DND-41 (cell line): ENCODE data around the gene LCN2.

Source experiments
- ATAC-seq: fragments of 200-7000 bp; cut with Tn5 transposase; 3 replicates; pipeline ENCODE4 v1.9.1; 2021; ENCODE audit warnings: low read depth; ENCODE audit not compliant: insufficient read depth
- DNase-seq: peaks from one replicate; pipeline ENCODE4 v3.0.0-alpha.2; 2020
- H2AFZ ChIP-seq: 2 replicates; pipeline ENCODE4 v1.6.0; 2012; ENCODE audit warnings: low read depth, low read length
- H3K27ac ChIP-seq: 2 replicates; pipeline ENCODE4 v1.5.1; 2012; ENCODE audit warnings: low read length, inconsistent platforms
- H3K27me3 ChIP-seq: fragments of 200-600 bp; sonication (generic); 2 replicates; pipeline ENCODE4 v1.6.0; 2012; ENCODE audit warnings: low read length, mild to moderate bottlenecking, inconsistent platforms; ENCODE audit not compliant: insufficient read depth, poor library complexity
- H3K36me3 ChIP-seq: 2 replicates; pipeline ENCODE4 v1.5.1; 2012; ENCODE audit warnings: low read length, inconsistent platforms; ENCODE audit not compliant: insufficient read depth
- H3K4me1 ChIP-seq: 2 replicates; pipeline ENCODE4 v1.5.1; 2012; ENCODE audit warnings: mild to moderate bottlenecking, low read length; ENCODE audit not compliant: insufficient read depth
- H3K4me2 ChIP-seq: 2 replicates; pipeline ENCODE4 v1.6.0; 2012; ENCODE audit warnings: mild to moderate bottlenecking, moderate library complexity, low read length, inconsistent platforms; ENCODE audit not compliant: insufficient read depth
- H3K4me3 ChIP-seq, 2 experiments: fragments of 200-600 bp in 1 of 2; shearing (Covaris generic) in 1 of 2; 2 replicates each; pipeline ENCODE4 v1.5.1; 2012 to 2016; ENCODE audit warnings: inconsistent platforms in 2 of 2, low read length in 2 of 2, mild to moderate bottlenecking in 2 of 2, low read depth in 1 of 2, moderate library complexity in 1 of 2
- H3K79me2 ChIP-seq: 2 replicates; pipeline ENCODE4 v1.6.0; 2012; ENCODE audit warnings: low read length, inconsistent platforms; ENCODE audit not compliant: insufficient read depth
- H3K9ac ChIP-seq: 2 replicates; pipeline ENCODE4 v1.6.0; 2012; ENCODE audit warnings: low read depth, mild to moderate bottlenecking, inconsistent platforms, low read length, moderate library complexity
- H3K9me3 ChIP-seq: 2 replicates; pipeline ENCODE4 v1.5.1; 2012; ENCODE audit warnings: low read length, moderate library complexity, mild to moderate bottlenecking, inconsistent platforms; ENCODE audit not compliant: insufficient read depth, severe bottlenecking
- H4K20me1 ChIP-seq: 2 replicates; pipeline ENCODE4 v1.6.0; 2012; ENCODE audit warnings: low read length; ENCODE audit not compliant: insufficient read depth
- EZH2 ChIP-seq: IDR thresholded peaks from 3 replicates; pipeline ENCODE4 v1.6.1; 2012; ENCODE audit warnings: borderline replicate concordance, low read depth, mild to moderate bottlenecking, moderate library complexity, low read length, inconsistent platforms; ENCODE audit not compliant: severe bottlenecking
- TF ChIP-seq, protein P1 (sequence below): IDR thresholded peaks from 2 replicates; pipeline ENCODE4 v1.5.1; 2012; ENCODE audit warnings: borderline replicate concordance, low read length, moderate library complexity, mild to moderate bottlenecking; ENCODE audit not compliant: poor library complexity, severe bottlenecking; ENCODE audit errors: extremely low read depth

LCN2 gene

GRCh38 chr9:128125580-128126354 is 23.5 kb upstream of the LCN2 start:
- Histone ChIP-seq H4K20me1 (peaks cover 24% of the 10 kb centered on the region), H3K4me1 (peaks cover 35% of the 10 kb centered on the region), H3K27ac (peak overlapping the region; percentile 44), H3K27me3 (no peaks in the 10 kb centered on the region), H2AFZ (no peak overlapping the region), H3K9me3 (no peaks in the 10 kb centered on the region), H3K36me3 (peaks cover 42% of the 10 kb centered on the region), H3K9ac (peak overlapping the region; percentile 97), H3K79me2 (peaks cover 31% of the 10 kb centered on the region), H3K4me3 (peak overlapping the region in 1 of 2 experiments; percentile 64; a peak in 2 of 4 replicates), H3K4me2 (peak overlapping the region; percentile 68)
- DNase-seq: no peak
- ATAC-seq: no peak
- TF ChIP-seq EZH2: no peak
- TF ChIP-seq, protein P1, sequence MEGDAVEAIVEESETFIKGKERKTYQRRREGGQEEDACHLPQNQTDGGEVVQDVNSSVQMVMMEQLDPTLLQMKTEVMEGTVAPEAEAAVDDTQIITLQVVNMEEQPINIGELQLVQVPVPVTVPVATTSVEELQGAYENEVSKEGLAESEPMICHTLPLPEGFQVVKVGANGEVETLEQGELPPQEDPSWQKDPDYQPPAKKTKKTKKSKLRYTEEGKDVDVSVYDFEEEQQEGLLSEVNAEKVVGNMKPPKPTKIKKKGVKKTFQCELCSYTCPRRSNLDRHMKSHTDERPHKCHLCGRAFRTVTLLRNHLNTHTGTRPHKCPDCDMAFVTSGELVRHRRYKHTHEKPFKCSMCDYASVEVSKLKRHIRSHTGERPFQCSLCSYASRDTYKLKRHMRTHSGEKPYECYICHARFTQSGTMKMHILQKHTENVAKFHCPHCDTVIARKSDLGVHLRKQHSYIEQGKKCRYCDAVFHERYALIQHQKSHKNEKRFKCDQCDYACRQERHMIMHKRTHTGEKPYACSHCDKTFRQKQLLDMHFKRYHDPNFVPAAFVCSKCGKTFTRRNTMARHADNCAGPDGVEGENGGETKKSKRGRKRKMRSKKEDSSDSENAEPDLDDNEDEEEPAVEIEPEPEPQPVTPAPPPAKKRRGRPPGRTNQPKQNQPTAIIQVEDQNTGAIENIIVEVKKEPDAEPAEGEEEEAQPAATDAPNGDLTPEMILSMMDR: no peak

- TF ChIP-seq, protein P1: no peak
- TF ChIP-seq EZH2: no peak
- Histone ChIP-seq H3K27ac (peak within 1 kb of the TSS; percentile 96), H3K36me3 (peaks cover 25% of the 10 kb centered on the region), H3K9ac (peak within 1 kb of the TSS; percentile 97), H3K9me3 (no peaks in the 10 kb centered on the region), H3K27me3 (no peaks in the 10 kb centered on the region), H3K4me3 (peak within 1 kb of the TSS; percentile 28 to 64), H3K79me2 (peaks cover 31% of the 10 kb centered on the region), H4K20me1 (peaks cover 20% of the 10 kb centered on the region), H3K4me1 (peaks cover 35% of the 10 kb centered on the region), H2AFZ (peak within 1 kb of the TSS; percentile 74), H3K4me2 (peak within 1 kb of the TSS; percentile 68)
- peak; percentile 72 for ATAC-seq
- DNase-seq: peak; percentile 80
Measured at GRCh38 chr9:128127568-128127989, 21.7 kb upstream of the LCN2 start, which contains the start of gene PTGES2. Gene PTGES2 (minus strand): TSS chr9:128127729. CDS start chr9:128127717, 12 bp downstream.

- TF ChIP-seq, protein P1: no peak
- TF ChIP-seq EZH2: no peak
- Histone ChIP-seq H3K79me2 (peaks cover 31% of the 10 kb centered on the region), H3K27me3 (no peaks in the 10 kb centered on the region), H3K9me3 (no peaks in the 10 kb centered on the region), H2AFZ (peak overlapping the region; percentile 74), H3K4me3 (peak overlapping the region; percentile 28 to 64), H3K9ac (peak overlapping the region; percentile 97), H4K20me1 (peaks cover 20% of the 10 kb centered on the region), H3K4me2 (peak overlapping the region; percentile 68), H3K27ac (peak overlapping the region; percentile 96), H3K4me1 (peaks cover 35% of the 10 kb centered on the region), H3K36me3 (peaks cover 19% of the 10 kb centered on the region)
- ATAC-seq: peak; percentile 83
- peak; percentile 86 for DNase-seq
Measured at GRCh38 chr9:128127990-128128835, 21.0 kb upstream of the LCN2 start.
